GM18520 (cell line): ENCODE results near the gene AATK.

Source experiments
- ATAC-seq: cut with Tn5 transposase; IDR thresholded peaks from one replicate; pipeline ENCODE4 v1.9.1; 2021; ENCODE audit not compliant: unreplicated experiment

The AATK gene, protein sequence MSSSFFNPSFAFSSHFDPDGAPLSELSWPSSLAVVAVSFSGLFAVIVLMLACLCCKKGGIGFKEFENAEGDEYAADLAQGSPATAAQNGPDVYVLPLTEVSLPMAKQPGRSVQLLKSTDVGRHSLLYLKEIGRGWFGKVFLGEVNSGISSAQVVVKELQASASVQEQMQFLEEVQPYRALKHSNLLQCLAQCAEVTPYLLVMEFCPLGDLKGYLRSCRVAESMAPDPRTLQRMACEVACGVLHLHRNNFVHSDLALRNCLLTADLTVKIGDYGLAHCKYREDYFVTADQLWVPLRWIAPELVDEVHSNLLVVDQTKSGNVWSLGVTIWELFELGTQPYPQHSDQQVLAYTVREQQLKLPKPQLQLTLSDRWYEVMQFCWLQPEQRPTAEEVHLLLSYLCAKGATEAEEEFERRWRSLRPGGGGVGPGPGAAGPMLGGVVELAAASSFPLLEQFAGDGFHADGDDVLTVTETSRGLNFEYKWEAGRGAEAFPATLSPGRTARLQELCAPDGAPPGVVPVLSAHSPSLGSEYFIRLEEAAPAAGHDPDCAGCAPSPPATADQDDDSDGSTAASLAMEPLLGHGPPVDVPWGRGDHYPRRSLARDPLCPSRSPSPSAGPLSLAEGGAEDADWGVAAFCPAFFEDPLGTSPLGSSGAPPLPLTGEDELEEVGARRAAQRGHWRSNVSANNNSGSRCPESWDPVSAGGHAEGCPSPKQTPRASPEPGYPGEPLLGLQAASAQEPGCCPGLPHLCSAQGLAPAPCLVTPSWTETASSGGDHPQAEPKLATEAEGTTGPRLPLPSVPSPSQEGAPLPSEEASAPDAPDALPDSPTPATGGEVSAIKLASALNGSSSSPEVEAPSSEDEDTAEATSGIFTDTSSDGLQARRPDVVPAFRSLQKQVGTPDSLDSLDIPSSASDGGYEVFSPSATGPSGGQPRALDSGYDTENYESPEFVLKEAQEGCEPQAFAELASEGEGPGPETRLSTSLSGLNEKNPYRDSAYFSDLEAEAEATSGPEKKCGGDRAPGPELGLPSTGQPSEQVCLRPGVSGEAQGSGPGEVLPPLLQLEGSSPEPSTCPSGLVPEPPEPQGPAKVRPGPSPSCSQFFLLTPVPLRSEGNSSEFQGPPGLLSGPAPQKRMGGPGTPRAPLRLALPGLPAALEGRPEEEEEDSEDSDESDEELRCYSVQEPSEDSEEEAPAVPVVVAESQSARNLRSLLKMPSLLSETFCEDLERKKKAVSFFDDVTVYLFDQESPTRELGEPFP (N-terminal part only)

GRCh38 chr17:81166033-81166492 is at the start of gene AATK:
Gene AATK, minus strand, starts transcription at chr17:81166221. Its CDS starts 229 bp downstream, at chr17:81165992.
- ATAC-seq: no peak

DNA sequence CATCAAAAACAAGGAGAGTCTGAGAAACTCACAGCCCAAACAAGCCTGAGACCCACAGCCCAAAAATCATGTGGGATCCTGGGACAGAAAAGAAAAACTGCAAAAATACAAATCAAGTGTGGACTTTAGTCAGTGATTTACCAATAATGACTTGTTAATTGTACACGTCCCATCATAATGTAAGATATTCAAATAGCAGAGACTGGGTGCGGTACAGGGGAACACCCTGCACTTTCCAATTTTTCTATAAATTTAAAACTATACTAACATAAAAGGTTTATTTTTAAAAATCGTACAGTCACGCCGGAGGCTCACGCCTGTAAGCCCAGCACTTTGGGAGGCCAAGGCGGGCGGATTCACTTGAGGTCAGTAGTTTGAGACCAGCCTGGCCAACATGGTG is 48.0 kb upstream of the AATK start:
- no peak for ATAC-seq

DNA sequence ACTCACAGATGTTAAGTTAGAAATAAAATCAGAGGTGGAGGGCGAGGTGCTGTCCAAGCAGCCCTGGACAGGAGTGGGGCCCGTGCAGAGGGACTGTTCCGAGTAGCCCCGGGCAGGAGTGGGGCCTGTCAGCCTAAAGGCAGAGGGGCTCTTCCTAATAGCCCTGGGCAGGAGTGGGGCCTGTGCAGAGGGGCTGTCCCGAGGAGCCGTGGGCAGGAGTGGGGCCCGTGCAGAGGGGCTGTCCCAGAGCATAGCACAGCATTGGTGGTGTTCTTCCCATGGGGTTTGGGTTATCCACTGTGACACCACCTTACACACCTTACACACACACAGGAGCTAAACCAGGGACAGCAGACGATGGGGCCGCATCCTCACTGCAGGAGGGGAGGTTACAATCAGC is 46.3 kb upstream of the AATK start:
- ATAC-seq: no peak

DNA sequence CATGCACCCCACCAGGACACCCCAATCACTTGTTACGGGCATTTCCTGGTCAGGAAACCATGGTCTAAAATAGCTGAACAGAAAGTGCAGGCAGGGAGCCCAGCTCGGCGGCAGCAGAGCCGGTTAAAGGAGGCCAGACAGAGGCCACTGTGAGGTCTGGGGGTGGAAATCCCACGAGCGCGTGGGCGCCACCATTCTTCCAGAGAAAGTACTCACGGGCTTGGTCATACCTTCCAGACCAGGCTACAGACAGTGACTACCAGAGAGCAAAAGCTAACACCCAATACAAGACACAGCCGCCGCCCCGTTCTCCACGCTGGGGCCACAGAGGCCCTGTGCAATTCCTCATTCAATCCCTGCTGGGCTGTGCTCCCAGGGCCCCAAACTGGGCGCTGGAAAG is 44.8 kb upstream of the AATK start:
- no peak for ATAC-seq

GRCh38 chr17:81210466-81210865 is 44.4 kb upstream of the AATK start:
- no peak for ATAC-seq

DNA sequence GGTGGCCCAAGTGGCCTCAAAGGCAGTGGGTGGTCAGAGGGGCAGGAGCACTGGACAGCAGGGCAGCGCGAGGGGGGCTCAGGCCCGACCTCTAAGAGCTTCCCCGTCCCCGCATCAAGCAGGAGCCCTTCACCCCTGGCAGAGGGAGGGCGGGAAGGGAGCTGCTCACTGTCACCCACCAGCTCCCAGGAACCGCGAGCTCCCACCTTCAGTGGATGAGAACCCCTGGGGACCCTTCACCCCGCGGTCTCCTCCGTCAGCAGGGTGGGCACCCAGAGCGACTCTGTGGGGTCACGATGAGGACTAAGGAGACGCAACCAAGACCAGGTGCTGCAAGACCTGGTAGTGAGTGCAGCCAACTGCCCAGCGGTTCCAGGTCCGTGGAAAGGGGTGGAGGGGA is 43.1 kb upstream of the AATK start:
- ATAC-seq: no peak

- ATAC-seq: no peak
Measured at GRCh38 chr17:81208651-81209050, 42.6 kb upstream of the AATK start.

DNA sequence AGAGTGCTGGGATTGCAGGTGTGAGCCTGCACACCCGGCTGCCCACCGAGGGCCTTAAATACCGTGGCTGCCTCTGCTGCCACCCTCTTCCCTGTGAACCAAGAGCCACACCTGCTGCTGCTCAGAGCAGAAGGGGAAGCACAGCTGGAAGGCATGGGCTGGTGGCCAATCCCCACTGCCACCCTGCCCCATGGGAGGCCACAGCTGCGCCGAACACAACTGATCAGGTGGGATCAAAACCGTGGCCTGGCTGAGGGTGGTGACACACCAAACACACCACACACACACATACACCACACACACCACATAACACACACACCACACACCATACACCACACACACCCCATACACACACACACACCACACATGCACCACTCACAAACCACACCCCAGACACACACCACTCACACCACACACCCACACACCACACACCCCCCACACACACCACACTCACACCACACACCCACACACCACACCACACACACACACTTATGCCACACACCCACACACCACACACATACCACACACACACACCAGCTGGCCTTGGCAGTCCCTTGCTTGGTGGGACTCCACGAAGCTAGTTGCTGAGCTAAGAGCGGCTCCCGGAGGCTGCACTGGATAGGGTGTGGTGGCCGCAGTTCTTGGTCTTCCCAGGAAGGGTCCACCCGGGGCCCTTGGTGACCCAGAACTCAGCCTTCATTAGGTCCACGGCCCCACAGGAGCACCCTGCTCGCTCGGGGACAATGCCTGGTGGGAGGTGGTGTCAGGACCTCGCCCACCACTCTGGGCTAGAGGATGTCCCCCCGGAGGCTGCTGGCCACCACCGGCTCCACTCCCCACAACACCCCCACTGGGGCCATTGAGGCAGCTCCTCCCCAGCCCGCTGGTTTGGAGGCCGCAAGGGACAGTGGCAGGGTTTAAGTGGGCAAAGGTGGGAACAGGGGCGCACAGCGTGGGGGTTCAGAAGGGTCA is 41.9 kb upstream of the AATK start:
- no peak for ATAC-seq

DNA sequence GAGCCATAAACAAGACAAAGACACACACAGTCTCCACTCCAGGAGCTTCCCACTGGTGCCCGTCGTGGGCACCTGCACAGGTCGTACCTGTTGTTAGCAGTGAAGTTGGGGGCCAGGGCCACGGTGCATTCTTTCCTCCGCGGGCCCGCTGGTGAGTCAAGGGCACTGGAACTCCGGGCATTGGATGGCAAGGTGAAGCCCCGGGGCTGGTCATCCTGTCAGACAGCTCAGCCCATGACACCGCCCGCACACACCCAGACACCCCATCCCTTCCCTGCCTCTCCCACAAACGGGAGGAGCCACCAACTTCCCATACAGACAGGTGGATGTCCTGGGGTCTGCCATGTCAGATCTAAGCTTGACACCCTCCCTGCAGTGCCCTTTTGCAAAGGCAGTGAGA is 40.6 kb upstream of the AATK start:
- ATAC-seq: no peak

GRCh38 chr17:81206166-81206565 is 40.1 kb upstream of the AATK start:
- no peak for ATAC-seq

- ATAC-seq: no peak
Measured at GRCh38 chr17:81204578-81204977, 38.6 kb upstream of the AATK start.

- ATAC-seq: no peak
Measured at GRCh38 chr17:81203136-81203535, 37.1 kb upstream of the AATK start.

- ATAC-seq: no peak
Measured at GRCh38 chr17:81202318-81202717, 36.3 kb upstream of the AATK start.

DNA sequence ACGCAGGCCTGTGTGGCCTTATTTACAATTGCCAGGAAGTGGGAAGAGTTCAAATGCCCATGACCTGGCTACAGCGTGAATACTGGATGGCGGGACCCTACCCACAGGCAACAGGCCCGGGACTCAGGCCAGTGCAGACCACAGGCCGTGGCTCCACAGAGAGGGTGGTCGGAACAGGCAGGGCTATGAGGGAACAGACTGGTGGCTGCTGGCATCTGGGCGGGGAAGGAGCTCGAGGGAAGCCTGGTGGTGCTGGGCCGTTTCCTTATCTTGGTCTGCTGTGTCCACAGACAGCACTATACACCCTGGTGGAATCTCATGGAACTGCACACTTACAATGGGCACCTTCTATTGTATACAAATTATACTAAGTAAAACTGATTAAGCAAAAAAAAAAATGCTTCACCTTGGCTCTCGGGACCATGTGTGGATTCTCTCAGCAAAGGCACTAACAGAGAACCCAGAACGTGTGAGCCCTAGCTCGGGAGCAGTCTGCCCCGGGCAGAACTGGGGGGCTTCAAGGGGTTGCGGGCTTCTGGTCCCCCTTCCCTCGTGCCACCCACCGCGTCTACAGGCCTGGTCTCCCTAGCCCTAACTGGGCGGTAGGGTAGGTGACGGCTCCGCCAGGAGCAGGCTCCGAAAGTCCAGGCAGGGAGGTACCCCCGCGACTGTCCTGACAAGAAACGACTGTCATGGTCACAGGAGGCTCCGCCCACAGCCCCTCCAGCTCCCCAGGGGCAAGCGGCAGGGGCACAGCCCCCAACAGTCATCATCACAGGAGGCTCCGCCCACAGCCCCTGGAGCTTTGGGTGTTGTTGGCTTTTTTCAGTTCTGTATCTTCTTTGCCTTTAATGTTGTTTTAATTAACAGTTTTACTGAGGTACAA is 34.9 kb upstream of the AATK start:
- ATAC-seq: no peak

GRCh38 chr17:81200201-81200600 is 34.2 kb upstream of the AATK start:
- no peak for ATAC-seq

DNA sequence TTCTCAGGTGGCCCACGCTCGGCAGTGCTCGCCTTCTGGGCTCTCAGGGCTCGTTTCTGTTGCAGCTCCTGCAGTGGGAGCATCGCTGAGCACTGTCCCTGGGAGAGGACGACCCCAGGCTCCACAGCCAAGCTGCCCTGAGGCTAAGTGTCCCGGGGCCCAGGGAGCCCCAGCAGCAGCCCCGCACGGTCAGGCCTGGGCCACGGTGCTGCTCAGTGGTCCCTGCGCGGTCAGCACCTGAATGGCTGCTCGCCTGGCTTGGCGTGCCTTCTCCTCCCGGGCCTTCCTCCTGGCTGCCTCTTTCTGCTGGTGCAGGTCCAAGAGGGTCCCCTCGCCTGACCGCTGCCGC is 33.4 kb upstream of the AATK start:
- ATAC-seq: no peak

DNA sequence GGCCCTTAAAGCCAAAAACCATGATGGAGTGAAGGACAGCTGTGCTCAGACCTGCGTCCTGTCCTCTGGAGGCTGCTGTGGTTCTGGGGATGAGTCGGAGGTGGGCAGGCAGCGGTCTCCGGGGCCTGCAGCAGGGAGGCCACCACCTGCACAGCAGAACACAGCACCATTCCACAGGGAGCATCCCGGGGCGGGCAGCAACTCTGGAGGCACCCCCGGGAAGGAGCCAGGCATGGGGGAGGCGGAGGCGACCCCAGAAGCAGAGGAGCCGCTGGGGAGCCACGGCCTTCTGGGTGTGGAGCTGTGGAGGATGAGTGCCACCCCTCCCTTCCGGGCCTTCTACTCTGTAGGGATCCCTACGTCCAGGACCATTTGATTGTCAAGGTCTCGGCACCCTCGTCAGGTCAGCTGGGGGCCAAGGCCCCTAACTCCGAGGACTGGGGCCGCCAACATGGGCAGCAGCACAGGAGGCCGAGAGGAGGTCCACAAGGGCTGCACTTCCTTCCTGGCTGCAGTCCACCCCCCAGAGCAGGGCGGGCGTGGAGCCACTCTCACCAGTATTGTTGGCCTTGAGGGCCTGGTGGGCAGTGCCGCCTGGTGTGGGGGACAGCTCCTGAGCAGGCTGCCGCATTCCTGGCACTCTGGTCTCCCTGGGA is 32.9 kb upstream of the AATK start:
- no peak for ATAC-seq

DNA sequence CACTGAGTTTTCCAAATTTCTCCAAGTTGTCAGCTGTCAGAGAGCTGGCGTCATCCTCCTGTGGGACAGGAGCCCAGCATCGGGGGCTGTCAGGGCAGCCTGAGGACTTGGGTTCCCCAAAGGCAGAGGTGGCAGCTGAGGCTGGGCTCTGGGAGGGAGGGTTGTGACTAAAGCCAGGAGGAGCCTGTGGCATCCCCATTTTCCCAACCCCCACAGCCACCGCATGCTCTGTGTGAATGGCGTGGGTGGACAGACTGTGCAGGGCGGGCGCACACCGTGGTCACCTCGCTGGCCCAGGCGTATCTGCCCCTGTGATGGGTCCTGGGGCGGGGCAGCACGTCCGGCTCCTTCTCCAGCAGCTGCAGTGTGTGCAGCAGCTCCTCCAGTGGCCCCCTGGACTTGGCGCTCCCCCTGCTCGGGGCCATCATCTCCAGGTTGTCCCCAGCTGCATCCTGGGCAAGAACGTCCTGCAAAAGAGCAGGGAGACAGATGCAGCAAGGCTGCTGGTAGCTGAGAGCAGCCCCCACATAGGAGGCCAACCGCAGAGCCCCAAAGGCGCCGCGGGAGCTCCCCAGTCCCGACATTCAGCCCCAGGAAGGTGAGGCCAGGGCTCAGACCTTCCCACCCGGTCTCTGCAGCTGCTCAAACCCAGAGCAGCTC is 31.9 kb upstream of the AATK start:
- no peak for ATAC-seq
